ENCODE measurements around the gene ST6GALNAC3.
A peak's percentile ranks its signal among the peaks of the same experiment; 100 is the strongest.

Gene ST6GALNAC3

DNA sequence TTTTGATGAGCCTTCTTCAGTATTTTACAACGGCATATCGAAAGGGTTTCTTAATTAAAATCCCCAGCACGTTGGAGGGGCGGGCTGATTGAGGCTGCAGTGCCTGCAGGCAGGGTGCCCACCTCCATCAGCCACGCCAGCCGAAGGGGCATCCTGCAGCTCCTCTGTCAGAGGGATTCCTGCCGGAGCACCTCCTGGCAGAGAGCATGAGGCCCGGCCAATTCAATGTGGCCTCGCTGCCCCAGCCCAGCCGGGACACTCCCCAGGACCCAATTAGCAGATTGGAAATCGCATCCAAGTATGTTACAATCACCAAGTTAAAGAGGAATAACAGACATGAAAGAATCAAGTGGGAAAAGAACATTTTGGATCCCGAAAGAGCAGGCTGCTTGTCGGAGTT, 216.6 kb downstream of the ST6GALNAC3 start:
- H3K4me3 ChIP-seq (ENCODE audit: low read length, poor library complexity, severe bottlenecking) = no peak overlapping the region
- H3K79me2 ChIP-seq (ENCODE audit: insufficient read depth, low read length) = no peaks in the 10 kb centered on the region
- H3K4me1 ChIP-seq (ENCODE audit: insufficient read depth, low read length, poor library complexity, severe bottlenecking) = peaks cover 72% of the 10 kb centered on the region
- H4K20me1 ChIP-seq (ENCODE audit: insufficient read depth, low read length, poor library complexity, severe bottlenecking) = no peaks in the 10 kb centered on the region
- no peaks in the 10 kb centered on the region for H3K36me3 ChIP-seq (ENCODE audit: insufficient read depth, low read length)
- peaks cover 10% of the 10 kb centered on the region; the same call in 1 of the 2 replicates for H3F3A ChIP-seq (ENCODE audit: low read depth)
- no peak overlapping the region for H3K9ac ChIP-seq (ENCODE audit: low read depth, low read length, poor library complexity, severe bottlenecking)
- no peak overlapping the region for H3K4me2 ChIP-seq (ENCODE audit: low read depth, low read length, poor library complexity, severe bottlenecking)
- TF ChIP-seq EZH2phosphoT487 (IDR thresholded peaks at IDR 0.05; ENCODE audit: borderline replicate concordance) = no peak
- TF ChIP-seq, protein P1, sequence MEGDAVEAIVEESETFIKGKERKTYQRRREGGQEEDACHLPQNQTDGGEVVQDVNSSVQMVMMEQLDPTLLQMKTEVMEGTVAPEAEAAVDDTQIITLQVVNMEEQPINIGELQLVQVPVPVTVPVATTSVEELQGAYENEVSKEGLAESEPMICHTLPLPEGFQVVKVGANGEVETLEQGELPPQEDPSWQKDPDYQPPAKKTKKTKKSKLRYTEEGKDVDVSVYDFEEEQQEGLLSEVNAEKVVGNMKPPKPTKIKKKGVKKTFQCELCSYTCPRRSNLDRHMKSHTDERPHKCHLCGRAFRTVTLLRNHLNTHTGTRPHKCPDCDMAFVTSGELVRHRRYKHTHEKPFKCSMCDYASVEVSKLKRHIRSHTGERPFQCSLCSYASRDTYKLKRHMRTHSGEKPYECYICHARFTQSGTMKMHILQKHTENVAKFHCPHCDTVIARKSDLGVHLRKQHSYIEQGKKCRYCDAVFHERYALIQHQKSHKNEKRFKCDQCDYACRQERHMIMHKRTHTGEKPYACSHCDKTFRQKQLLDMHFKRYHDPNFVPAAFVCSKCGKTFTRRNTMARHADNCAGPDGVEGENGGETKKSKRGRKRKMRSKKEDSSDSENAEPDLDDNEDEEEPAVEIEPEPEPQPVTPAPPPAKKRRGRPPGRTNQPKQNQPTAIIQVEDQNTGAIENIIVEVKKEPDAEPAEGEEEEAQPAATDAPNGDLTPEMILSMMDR (conservative IDR thresholded peaks at IDR 0.05; ENCODE audit: low read length) = no peak
- no peaks in the 10 kb centered on the region for H3K27me3 ChIP-seq (ENCODE audit: insufficient read depth, low read length, poor library complexity, severe bottlenecking)
- H3K9me2 ChIP-seq (replicated peaks; ENCODE audit: low read depth, low read length) = no peaks in the 10 kb centered on the region
- no peaks in the 10 kb centered on the region for H3K9me3 ChIP-seq (ENCODE audit: insufficient read depth, low read depth, low read length)
- H2AFZ ChIP-seq (ENCODE audit: low read length) = no peak overlapping the region

DNA sequence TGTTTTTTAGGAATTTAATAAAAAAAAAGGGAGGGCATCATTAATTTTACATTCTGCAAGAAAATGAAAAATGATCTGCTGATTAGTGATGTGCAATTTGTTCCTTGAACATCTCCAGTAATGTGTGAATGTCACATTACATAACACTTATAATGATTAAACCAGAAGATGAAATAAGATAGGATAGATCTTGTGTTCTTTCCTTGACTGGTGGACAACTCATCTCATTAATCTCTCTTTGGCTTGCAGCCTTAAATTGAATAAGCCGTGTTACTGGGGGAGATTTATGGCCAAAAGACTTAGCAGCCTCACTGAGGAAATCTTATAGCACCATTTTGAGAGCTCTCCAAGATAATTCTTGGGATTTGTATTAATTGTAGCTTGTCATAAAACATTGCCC, 217.2 kb downstream of the ST6GALNAC3 start:
- no peak overlapping the region for H2AFZ ChIP-seq (ENCODE audit: low read length)
- no peak overlapping the region for H3K4me2 ChIP-seq (ENCODE audit: low read depth, low read length, poor library complexity, severe bottlenecking)
- H3K9me2 ChIP-seq (replicated peaks; ENCODE audit: low read depth, low read length) = no peaks in the 10 kb centered on the region
- no peak overlapping the region for H3K9ac ChIP-seq (ENCODE audit: low read depth, low read length, poor library complexity, severe bottlenecking)
- no peaks in the 10 kb centered on the region for H3K27me3 ChIP-seq (ENCODE audit: insufficient read depth, low read length, poor library complexity, severe bottlenecking)
- no peaks in the 10 kb centered on the region for H4K20me1 ChIP-seq (ENCODE audit: insufficient read depth, low read length, poor library complexity, severe bottlenecking)
- no peaks in the 10 kb centered on the region for H3K9me3 ChIP-seq (ENCODE audit: insufficient read depth, low read depth, low read length)
- no peaks in the 10 kb centered on the region for H3K79me2 ChIP-seq (ENCODE audit: insufficient read depth, low read length)
- TF ChIP-seq EZH2phosphoT487 (IDR thresholded peaks at IDR 0.05; ENCODE audit: borderline replicate concordance) = no peak
- TF ChIP-seq, protein P1 (conservative IDR thresholded peaks at IDR 0.05; ENCODE audit: low read length) = no peak
- no peaks in the 10 kb centered on the region for H3K36me3 ChIP-seq (ENCODE audit: insufficient read depth, low read length)
- H3K4me3 ChIP-seq (ENCODE audit: low read length, poor library complexity, severe bottlenecking) = no peak overlapping the region
- H3F3A ChIP-seq (ENCODE audit: low read depth) = peaks cover 10% of the 10 kb centered on the region; the same call in 1 of the 2 replicates
- peaks cover 70% of the 10 kb centered on the region for H3K4me1 ChIP-seq (ENCODE audit: insufficient read depth, low read length, poor library complexity, severe bottlenecking)

DNA sequence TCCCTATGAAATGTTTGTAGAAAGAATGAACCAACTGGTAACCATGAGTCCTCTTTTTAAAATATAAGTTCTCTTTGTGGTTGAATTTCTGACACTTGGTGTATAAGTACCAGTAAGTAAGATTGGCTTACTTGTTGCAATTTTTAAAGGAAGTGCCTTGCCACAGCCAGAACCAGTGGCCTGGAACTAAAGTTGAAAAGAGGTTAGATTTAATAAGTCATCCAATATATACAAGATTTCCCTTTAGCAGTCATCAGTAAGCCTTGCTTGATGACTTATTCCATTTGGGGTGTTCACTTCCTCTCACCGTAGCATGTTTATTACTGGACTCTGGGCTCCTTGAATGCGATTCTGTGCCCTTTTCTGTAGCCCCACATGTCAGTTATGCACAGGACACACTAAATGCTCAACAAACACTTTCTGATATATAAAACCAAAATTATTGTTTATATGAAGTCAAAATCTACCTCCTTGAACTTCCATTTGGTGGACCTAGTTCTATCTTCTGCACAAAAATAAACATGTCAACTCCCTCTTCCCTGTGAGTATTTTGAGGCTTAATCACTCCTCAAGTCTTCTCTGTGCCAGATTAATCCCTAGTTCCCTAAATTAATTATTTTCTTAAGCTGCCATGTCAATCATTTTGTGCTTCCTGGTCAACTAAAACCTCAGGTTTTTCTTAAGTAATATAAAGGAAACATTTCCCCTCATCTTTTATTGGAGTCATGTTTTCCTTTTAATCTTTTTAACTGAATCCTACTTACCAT, 218.1 kb downstream of the ST6GALNAC3 start:
- Histone ChIP-seq H3K36me3 (ENCODE audit: insufficient read depth, low read length) (no peaks in the 10 kb centered on the region), H3K9ac (ENCODE audit: low read depth, low read length, poor library complexity, severe bottlenecking) (no peak overlapping the region), H3K4me2 (ENCODE audit: low read depth, low read length, poor library complexity, severe bottlenecking) (peak overlapping the region; percentile 91), H3K79me2 (ENCODE audit: insufficient read depth, low read length) (no peaks in the 10 kb centered on the region), H3K27me3 (ENCODE audit: insufficient read depth, low read length, poor library complexity, severe bottlenecking) (no peaks in the 10 kb centered on the region), H3K4me1 (ENCODE audit: insufficient read depth, low read length, poor library complexity, severe bottlenecking) (peaks cover 68% of the 10 kb centered on the region), H2AFZ (ENCODE audit: low read length) (peak overlapping the region; percentile 58), H3K4me3 (ENCODE audit: low read length, poor library complexity, severe bottlenecking) (no peak overlapping the region), H3K9me2 (replicated peaks; ENCODE audit: low read depth, low read length) (no peaks in the 10 kb centered on the region), H3F3A (ENCODE audit: low read depth) (peaks cover 10% of the 10 kb centered on the region; the same call in 1 of the 2 replicates), H4K20me1 (ENCODE audit: insufficient read depth, low read length, poor library complexity, severe bottlenecking) (no peaks in the 10 kb centered on the region), H3K9me3 (ENCODE audit: insufficient read depth, low read depth, low read length) (no peaks in the 10 kb centered on the region)
- TF ChIP-seq, protein P1 (conservative IDR thresholded peaks at IDR 0.05; ENCODE audit: low read length) = no peak
- no peak for TF ChIP-seq EZH2phosphoT487 (IDR thresholded peaks at IDR 0.05; ENCODE audit: borderline replicate concordance)

All from Loucy (cell line).